T1000 (cell line): Measurements from ENCODE around the gene TRAF1.
"Not testable (repeated sequence)": the region's sequence is repeated elsewhere in the genome, so short reads cannot be mapped to it uniquely, and the experiment has no call there.

ENCODE experiments used
- DNase-seq: peaks from one replicate; lab custom pipeline; 2025; ENCODE audit warnings: mixed read lengths; lab: John Stamatoyannopoulos, UW

TRAF1 gene, protein sequence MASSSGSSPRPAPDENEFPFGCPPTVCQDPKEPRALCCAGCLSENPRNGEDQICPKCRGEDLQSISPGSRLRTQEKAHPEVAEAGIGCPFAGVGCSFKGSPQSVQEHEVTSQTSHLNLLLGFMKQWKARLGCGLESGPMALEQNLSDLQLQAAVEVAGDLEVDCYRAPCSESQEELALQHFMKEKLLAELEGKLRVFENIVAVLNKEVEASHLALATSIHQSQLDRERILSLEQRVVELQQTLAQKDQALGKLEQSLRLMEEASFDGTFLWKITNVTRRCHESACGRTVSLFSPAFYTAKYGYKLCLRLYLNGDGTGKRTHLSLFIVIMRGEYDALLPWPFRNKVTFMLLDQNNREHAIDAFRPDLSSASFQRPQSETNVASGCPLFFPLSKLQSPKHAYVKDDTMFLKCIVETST

DNA sequence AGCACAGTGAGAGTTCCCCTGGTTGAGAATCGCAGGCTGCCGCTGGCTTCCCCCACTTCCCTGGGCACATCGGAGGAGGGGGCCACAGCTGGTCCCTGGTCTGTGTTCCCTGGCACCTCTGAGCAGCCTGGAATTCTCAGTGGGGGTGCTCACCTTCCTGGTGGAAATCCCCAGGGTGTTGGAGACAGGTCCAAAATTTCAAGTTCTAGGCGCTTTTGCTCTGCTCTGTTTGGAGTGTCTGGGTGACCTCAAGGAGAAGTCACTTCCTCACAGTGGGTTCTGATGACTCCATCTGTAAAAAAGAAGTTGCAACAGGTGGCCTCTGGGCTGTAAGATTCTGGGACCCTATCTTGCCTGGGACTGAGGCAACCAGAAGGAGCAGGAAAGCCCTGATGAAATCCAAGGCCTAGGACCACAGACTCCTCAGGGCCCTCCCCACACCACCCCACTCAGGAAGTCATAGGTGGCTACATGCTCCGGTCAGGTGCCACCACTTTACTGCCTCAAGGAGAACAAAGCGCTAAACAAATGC is at the start of gene TRAF1:
Gene TRAF1, minus strand, starts transcription at position 400 of the 532 bp plus-strand sequence. CDS start 721 bp downstream, outside the sequence.
- DNase-seq: no peak

DNA sequence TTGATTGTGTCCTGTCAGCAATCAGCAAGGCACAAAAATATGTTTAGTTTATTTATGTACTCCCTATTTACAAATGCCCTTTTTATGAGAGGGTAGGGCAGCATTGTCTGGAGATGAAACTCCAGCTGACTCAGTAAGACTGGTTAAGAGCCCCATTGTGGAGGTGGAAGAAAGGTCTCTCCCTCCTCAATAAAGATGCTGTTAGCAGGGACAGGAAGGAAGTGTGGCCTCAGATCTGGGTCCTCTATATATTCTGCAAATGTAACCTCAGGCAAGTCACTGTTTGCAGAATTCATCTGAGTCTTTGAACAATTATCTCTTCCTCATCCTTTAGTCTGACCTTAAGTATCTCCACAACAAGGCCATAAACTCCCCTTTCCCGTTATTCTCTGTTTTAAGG is 48.3 kb upstream of the TRAF1 start:
- DNase-seq: no peak

DNA sequence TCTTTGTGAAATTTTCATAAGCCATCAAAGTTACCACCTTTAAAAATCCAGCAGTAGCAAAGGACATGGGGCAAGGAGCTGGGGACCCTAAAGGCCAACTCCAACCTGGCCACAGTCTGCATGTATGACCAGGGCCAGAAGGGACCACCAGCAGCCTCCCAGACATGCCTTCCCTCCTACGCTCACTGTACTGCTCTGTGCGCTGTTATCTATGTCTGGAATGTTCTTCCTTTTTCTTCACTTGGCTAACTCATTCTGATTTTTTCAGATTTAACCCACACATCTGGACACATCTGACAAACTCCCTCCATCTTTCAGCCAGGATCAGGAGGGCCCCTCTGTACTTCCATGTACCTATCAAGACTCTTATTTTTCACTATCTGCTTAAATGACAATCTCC is 47.6 kb upstream of the TRAF1 start:
- no peak for DNase-seq

DNA sequence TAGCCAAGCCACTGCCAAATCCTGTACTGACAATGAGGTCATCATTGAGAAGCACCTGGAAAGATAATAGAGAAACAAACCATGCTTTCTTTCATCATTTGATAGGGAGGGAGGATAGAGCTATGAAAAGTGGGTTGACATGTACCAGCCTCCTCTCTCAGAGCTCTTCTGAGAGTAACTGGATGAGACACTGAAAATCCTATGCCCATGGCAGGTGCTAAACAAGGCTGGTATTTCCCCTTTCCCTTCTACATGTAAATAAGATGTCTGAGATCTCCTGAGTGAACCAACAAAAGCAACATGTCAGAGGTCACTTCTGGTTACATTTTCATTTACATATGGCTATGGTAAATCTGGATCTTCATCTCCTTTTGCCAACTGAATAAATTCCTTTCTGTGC is 45.3 kb upstream of the TRAF1 start:
- DNase-seq: no peak

DNA sequence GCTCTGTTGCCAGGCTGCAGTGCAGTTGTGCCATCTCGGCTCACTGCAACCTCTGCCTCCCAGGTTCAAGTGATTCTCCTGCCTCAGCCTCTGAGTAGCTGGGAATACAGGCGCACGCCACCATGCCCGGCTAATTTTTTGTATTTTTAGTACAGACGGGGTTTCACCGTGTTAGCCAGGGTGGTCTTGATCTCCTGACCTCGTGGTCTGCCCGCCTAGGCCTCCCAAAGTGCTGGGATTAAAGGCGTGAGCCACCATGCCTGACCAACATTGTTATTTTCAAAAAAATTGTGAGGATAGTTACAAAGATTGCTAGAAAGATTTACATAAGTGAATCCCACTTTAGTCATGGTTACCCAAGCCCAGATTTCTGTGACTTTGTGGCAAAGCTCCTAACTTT is 44.9 kb upstream of the TRAF1 start:
- not testable (repeated sequence) for DNase-seq

DNA sequence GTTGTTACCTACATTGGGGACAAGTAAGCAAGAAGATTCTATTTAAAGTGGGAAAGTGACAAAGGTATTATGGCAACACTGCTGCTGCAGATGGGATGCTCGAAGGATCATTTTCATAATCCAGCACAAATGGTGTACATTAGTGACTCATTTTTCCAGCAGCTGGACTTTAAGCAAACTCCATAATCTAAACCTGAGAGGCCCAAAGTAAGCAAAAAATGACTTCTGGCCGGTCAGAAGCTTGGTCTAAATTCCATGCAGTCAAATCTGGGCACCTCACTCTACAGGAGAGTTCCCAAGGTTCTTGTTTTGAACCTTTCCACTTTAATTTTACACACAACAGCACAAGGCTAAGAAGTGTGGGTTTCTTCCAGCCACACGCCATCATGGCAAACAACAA is 43.6 kb upstream of the TRAF1 start:
- no peak for DNase-seq

DNA sequence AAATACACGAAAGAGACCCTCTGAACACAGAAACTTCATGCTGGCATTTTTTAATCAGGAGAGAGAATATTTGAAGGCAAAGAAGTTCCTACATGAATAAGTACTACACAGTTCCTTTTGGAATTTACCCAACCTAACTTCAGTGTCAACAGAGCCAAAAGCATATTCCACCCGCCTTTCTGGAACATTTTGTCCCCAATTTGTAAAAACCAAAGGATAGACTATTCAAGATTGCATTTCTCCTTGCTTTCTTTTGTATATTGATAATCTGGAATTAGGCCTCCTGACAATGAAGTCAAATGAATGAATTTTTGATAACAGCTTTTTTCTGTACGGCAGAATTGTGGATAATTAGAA is 39.4 kb upstream of the TRAF1 start:
- DNase-seq: no peak

DNA sequence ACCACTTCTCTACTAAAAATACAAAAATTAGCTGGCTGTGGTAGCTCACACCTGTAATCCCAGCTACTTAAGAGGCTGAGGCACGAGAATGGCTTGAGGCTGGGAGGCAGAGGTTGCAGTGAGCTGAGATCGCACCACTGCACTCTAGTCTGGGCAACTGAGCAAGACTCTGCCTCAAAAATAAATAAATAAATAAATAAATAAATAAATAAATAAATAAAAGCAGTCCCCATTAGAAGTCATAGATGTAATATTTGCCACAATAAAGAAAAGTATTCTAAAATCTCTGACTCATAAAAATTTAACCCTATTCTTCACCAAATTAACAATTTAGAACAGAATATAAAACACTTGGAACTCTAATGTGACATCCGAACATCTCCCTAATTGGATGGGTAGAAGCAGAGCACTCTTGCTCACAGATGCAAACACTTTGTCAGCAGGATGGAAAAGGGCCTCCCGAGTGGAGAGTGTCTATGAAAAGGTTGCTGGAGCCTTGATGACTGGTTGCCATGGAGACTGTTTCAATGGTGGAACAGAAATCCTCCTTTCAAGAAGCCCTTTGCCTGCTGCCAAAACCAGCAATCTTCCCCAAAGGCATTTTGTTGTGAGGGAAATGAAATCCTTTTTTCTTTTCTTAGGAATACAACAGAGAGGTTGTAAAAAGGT is 38.9 kb upstream of the TRAF1 start:
- no peak for DNase-seq

DNA sequence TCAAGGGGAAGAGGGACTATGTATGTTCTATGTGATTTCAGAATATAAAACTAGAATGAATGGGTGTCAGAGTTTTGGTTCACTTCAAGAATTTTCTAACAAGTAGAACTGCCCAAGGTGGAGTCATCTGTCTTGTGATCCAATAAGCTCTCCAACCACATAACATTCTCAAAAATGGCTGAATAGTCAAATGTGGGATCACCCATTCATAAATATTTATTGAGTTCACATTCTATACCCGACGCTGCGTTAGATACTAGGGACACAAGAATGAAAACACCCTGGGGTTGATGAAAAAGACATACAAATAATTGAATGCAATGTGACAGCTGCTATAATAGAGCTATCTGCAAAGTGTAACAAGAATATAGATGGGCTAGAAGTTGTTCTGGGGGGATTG is 35.3 kb upstream of the TRAF1 start:
- DNase-seq: no peak

DNA sequence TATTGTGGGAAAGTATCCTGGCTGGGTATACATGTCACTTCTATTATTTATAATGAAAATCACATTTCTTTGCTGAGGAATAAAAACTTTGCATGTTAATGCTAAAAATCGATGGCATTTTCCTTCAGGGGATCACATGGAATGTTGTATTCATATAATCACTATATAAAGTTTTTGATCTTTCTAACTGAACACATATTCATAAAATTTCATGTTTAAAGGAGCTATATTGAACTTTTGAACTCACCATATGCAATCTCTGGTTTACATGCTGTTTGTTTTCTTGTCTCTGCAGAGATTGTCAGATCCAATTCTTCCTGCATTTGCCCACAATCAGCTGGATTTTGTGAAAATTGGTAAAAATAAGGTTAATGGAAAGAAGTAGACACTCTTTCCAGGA is 33.4 kb upstream of the TRAF1 start:
- no peak for DNase-seq

DNA sequence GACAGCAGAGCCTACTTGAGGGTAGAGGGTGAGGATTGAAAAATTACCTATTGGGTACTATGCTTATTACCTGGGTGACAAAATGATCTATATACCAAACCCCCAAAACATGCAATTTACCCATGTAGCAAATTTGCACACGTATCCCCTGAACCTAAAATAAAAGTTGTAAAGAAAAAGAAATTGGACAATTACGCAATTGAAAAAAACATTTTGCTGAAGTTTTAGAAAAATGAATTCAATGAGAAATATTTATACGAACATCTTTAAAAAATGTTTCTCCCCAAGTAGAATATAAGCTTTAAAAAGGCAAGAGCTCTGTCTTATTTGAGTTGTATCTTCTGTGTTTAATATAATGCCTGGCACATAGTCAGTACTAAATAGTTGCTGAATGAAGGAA is 30.3 kb upstream of the TRAF1 start:
- DNase-seq: no peak

DNA sequence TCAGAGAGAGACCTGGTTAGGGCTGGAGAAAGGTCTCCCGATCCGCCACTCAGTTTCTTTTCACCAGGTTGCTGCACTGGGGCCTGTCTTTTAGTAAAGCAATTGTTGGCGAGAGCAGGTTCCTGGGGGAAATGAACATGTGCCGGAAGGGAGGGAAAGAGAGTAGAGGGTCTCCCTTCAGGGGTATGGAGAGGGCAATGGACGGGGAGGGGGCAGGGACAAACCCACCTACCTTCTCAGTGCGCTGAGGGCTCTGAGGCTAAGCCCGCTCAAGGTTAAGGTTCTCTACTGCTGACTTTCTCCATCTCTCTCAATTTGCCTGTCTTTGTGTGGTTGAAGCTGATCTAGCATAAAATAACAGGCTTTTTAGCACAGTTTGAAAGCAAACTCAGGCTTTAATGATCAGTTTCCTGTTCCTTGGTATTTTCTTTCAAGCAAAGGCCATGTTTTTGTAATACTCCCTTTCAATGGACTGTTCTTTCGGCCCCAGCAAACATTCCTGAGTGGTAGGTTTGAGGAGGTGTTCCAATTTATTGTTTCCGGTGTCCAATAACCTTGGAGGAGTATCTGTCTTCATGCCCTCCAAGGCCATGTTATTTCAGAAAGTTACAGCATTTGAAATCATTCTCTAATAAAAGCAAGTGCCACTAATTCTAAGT is 25.5 kb upstream of the TRAF1 start:
- no peak for DNase-seq

DNA sequence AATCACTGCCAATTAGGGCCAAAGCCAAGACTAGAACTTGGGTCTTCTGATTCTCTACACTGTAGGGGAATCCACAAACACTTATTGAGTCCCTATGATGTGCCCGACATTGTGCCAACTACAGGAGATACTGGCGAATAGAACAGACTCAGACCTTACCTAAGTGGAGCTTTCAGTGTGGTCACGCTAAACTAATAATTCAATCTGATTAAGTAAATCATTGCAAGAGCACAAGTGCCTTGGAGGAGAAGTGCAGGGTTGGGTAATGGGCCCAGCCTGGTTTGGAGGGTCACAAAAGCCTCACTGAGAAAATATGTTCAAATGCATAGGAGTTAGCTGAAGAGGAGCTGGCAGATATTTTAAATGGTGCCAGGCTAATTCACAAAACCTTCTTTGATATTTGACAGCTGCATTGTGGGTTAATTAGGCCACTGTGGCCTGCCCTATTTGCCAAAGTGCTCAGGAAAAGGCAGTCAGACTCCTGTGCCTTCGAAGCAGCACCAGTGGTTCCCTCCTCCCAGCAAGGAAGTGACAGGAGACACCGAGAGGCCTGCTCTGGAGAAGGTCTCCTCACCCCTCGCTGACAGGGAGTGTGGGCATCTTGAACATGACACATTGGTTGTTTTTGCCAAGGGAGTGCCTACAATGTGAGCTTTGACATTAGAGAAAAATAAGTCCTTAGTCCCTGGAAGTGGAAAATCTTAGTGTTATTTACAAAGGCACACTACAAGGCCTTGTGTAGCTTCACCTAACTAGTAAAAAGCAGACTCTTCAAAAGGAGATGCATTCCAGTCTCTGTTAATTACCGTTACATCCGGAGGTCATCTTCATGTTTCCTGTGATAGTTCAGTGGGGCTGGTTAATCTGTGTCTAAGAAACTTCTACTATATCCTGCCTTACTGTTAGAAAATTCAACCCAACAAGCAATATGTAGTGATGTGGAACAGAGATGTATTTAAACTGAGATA is 24.1 kb upstream of the TRAF1 start:
- no peak for DNase-seq

DNA sequence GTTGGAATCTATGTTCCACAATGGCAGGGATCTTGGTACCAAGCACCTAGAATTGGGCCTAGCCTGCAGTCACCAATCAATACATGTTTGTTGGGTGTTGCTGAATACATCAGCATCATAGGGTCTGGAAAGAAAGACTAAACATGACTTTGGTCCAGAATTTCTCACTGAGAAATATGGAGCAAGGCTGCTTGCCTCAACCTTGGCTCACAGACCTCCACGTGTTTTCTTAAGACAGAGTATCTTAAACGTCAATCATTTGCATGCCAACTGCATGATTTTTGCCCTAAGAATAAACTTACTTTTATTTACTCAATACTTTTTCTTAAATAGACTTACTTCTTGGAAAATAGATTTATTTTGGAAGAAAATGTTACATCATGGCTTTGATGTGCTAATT is 22.7 kb upstream of the TRAF1 start:
- DNase-seq: no peak

DNA sequence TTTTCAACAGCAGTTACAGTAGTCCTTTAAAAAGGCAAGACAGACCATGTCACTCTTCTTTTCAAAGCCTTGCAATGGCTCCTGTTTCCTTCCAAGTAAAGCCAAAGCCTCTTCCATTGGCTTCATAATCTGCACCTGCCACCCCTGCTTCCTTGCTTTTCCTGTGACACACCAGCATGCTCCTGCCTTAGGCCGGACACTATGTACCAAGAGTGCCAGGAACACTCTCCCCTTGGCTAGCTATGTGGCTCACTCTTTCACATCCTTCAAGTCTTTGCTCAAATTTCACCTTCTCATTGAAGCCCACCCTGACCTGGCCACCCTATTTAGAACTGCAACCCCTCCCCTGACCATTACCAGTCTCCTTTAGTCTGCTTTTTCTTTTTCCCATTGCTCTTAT is 22.2 kb upstream of the TRAF1 start:
- no peak for DNase-seq

DNA sequence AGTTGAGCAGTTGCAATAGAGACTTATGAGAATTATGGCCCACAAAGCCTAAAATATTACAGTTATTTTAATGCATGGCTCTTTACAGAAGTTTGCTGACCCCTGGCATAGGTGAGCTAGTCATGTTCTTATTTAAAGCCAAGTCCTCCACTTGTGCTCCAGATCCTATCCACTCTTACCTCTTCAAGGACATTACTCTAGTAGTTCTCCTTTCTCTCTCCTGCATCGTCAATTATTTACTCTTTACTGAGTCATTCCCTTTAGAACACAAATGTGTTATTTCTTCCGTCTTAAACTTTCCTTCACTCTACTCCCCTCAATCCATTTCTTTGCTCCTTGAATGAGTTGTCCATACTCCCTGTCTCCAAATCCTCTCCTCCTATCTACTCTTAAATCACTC is 20.6 kb upstream of the TRAF1 start:
- DNase-seq: no peak

DNA sequence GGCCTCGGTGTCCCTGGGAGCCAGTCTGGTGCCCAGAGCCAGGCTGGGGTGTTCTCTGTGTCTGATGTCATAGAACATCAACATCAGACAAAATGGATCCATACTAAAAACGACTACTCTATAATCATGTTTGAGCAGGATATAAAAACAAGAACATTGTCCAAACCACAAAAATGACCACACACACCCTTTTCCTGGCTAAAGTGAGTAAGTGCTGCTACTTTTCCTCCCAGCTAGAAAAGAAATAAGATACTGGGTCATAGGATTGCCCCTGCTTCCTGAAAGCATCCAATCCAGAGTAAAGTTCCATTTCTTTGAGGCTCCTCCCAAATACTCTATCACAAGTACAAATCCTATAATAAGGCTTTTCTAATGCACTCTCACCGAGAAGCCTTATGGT is 19.7 kb upstream of the TRAF1 start:
- no peak for DNase-seq

DNA sequence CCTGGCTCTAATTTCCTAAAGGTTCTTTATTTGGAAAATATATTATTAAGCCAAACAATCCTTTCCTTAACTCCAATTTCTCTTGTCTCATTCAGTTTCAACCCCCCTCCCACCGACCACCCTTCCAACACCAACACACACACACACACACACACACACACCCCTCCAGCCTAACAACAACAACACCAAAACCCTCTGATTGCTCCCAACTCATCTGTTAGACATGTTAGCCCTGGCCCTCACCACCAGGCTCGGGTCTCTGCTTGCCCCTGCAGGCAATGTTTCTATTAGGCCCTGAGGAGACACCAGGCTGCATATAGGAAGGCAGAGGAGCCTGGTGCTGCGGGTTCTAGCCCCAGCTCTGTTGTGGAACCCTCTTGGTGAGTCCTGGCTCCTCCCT is 18.4 kb upstream of the TRAF1 start:
- DNase-seq: no peak

DNA sequence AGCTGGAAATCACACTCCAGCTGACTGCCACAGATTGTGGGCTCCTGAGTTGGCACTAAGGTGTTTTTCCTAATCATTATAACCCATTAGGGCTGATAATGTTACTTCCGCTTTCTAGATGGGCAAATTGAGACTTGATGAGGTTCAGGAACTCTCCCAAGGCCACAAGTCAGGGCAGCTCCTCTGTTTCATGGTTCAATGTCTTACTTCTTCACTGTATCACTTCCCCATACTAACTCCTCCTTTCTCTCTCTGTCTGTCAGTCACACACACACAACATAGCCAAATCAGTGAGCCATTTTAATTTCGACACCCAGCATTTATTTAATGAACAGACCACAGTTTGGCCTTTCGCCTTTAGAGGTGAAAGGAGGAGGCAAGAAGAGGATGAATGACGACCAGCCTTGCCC is 17.8 kb upstream of the TRAF1 start:
- no peak for DNase-seq

DNA sequence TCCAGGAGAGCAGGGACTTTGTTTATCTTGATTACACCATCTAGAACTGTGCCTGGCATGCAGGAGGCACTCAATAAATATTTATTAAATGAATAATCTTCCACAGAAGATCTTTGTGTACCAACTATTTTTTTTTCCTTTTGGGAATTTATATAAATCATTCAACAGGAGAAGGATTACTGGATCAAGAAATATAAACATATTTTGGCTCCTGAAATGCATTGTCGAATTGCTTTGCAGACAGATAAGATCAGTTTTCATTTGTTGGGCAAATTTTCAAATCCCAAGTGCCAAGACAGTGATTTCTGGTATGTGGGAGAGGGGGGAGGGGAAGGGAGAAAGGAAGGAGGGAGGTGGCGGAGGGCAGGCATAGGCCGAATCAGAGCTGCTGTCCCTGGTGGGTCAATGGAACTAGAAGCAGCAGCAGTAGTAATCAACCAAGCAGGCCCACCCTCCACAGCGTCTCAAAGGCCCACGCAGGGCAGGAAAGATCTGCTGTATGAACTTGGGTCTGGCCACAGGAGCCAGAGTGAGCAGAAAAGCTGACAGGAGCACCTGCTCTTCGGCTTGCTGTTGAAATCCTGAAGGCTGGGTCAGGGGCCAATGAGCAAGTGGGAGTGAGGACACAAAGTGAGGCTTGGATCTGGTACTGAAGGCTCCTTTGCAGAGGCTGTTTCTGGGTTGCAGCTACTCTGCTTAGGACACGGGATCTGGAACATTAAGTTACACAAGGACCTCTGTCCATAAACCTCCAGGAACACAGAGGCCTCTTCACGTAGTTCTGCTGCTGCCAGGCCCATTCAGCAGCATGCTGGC is 15.8 kb upstream of the TRAF1 start:
- DNase-seq: no peak
